ENCODE results near the gene NID2.

NID2 gene

DNA sequence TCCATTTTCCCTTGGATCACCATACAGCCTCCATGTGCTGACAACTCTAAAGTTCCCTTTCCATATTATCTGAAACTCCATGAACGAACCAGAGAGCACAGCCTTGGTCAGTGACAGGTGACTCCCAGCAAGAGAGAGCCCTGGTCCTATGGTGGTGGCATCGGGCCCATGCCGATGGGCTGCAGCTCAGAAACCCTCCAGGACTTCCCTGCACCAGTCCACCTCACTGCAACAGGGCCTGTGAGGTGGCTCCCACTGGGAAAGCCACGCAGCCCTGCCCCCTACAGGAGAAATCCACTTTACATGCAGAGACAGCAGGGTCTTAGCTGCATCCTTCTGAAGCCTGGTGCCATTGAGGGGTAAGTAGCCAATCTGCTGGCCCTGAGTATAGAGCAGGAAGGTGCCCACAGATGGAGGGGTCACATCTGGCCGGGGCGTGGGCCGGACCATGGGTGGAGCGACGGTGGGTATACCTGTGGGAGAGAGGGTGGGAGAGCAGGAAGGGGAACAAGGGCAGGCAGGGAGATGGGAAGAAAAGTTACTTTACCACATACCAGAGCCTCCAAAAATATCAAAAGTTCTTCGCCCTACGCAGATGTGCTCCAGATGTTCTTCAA lies 54.8 kb downstream of the NID2 start:
- TF ChIP-seq EP300 (IDR thresholded peaks at IDR 0.05; ENCODE audit: borderline replicate concordance), result no peak
- TF ChIP-seq NFIC (IDR thresholded peaks at IDR 0.05), result no peak
- no peak for TF ChIP-seq ZBTB7A (IDR thresholded peaks at IDR 0.05; ENCODE audit: low read depth)
- TF ChIP-seq TEAD4 (IDR thresholded peaks at IDR 0.05), result no peak
- no peak for TF ChIP-seq RAD21 (IDR thresholded peaks at IDR 0.05; ENCODE audit: low read depth)
- no peak for TF ChIP-seq FOXM1 (IDR thresholded peaks at IDR 0.05; ENCODE audit: borderline replicate concordance, low read depth)
- no peak for TF ChIP-seq TCF12 (IDR thresholded peaks at IDR 0.05; ENCODE audit: low read depth)

DNA sequence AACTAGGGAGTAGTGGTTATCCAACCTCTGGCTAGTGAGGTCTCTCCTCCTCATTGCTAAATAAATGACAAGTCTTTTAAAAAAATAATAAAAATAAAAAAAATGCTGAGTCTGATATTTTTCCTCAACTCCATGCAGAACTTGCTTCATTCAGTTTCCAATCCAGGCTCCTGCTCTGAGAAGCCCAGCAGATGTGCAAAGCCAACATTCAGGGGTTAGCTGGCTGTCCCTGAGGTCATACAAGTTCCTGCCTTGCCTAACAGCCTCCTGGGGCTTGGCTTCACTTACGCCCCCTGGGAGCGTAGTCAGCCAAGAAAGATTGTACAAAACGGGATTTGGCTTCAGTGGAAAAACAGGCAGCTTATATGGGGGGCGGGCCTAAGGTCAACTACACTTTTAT lies 56.2 kb downstream of the NID2 start:
- TF ChIP-seq NFIC (IDR thresholded peaks at IDR 0.05) (no peak), CREB1 (IDR thresholded peaks at IDR 0.05; ENCODE audit: low read depth) (no peak), TEAD4 (IDR thresholded peaks at IDR 0.05) (no peak), RAD21 (IDR thresholded peaks at IDR 0.05; ENCODE audit: low read depth) (no peak), CEBPB (IDR thresholded peaks at IDR 0.05) (no peak), EP300 (IDR thresholded peaks at IDR 0.05; ENCODE audit: borderline replicate concordance) (no peak), FOXM1 (IDR thresholded peaks at IDR 0.05; ENCODE audit: borderline replicate concordance, low read depth) (no peak), TAF1 (IDR thresholded peaks at IDR 0.05; ENCODE audit: low read depth) (no peak), TCF12 (IDR thresholded peaks at IDR 0.05; ENCODE audit: low read depth) (no peak), ZBTB7A (IDR thresholded peaks at IDR 0.05; ENCODE audit: low read depth) (no peak), EGR1 (IDR thresholded peaks at IDR 0.05) (no peak), YY1 (IDR thresholded peaks at IDR 0.05; ENCODE audit: low read depth) (no peak)
- TF ChIP-seq, protein P1, sequence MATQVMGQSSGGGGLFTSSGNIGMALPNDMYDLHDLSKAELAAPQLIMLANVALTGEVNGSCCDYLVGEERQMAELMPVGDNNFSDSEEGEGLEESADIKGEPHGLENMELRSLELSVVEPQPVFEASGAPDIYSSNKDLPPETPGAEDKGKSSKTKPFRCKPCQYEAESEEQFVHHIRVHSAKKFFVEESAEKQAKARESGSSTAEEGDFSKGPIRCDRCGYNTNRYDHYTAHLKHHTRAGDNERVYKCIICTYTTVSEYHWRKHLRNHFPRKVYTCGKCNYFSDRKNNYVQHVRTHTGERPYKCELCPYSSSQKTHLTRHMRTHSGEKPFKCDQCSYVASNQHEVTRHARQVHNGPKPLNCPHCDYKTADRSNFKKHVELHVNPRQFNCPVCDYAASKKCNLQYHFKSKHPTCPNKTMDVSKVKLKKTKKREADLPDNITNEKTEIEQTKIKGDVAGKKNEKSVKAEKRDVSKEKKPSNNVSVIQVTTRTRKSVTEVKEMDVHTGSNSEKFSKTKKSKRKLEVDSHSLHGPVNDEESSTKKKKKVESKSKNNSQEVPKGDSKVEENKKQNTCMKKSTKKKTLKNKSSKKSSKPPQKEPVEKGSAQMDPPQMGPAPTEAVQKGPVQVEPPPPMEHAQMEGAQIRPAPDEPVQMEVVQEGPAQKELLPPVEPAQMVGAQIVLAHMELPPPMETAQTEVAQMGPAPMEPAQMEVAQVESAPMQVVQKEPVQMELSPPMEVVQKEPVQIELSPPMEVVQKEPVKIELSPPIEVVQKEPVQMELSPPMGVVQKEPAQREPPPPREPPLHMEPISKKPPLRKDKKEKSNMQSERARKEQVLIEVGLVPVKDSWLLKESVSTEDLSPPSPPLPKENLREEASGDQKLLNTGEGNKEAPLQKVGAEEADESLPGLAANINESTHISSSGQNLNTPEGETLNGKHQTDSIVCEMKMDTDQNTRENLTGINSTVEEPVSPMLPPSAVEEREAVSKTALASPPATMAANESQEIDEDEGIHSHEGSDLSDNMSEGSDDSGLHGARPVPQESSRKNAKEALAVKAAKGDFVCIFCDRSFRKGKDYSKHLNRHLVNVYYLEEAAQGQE (IDR thresholded peaks at IDR 0.05; ENCODE audit: low read depth), result no peak
- TF ChIP-seq, protein P2, sequence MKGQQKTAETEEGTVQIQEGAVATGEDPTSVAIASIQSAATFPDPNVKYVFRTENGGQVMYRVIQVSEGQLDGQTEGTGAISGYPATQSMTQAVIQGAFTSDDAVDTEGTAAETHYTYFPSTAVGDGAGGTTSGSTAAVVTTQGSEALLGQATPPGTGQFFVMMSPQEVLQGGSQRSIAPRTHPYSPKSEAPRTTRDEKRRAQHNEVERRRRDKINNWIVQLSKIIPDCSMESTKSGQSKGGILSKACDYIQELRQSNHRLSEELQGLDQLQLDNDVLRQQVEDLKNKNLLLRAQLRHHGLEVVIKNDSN (IDR thresholded peaks at IDR 0.05), result no peak
- TF ChIP-seq, protein P3, sequence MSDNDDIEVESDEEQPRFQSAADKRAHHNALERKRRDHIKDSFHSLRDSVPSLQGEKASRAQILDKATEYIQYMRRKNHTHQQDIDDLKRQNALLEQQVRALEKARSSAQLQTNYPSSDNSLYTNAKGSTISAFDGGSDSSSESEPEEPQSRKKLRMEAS (IDR thresholded peaks at IDR 0.05), result no peak

DNA sequence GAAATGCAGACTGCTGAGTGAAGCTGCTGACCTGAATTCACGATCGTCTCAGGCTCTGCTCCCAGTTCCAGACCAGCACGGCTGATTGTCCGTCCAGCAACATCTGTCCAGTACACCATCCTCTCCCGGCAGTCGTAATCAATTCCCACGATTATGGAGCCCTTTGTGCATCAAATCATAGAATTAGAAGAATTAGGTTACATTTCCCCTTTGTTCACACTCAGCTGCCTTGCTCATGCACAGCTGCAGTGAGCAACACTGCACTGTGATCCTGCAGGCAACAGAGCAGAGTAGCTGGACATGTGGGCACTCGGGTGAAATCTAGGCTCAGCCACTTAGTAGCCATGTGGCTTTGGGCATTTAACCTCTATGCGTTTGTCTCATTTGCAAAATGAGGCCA lies 57.3 kb downstream of the NID2 start:
- TF ChIP-seq CREB1 (IDR thresholded peaks at IDR 0.05; ENCODE audit: low read depth) (no peak), YY1 (IDR thresholded peaks at IDR 0.05; ENCODE audit: low read depth) (no peak), TAF1 (IDR thresholded peaks at IDR 0.05; ENCODE audit: low read depth) (no peak), RAD21 (IDR thresholded peaks at IDR 0.05; ENCODE audit: low read depth) (no peak), EP300 (IDR thresholded peaks at IDR 0.05; ENCODE audit: borderline replicate concordance) (no peak), TEAD4 (IDR thresholded peaks at IDR 0.05) (no peak), ZBTB7A (IDR thresholded peaks at IDR 0.05; ENCODE audit: low read depth) (no peak), NFIC (IDR thresholded peaks at IDR 0.05) (no peak), FOXM1 (IDR thresholded peaks at IDR 0.05; ENCODE audit: borderline replicate concordance, low read depth) (no peak), EGR1 (IDR thresholded peaks at IDR 0.05) (no peak), TCF12 (IDR thresholded peaks at IDR 0.05; ENCODE audit: low read depth) (no peak), CEBPB (IDR thresholded peaks at IDR 0.05) (no peak)
- TF ChIP-seq, protein P1 (IDR thresholded peaks at IDR 0.05; ENCODE audit: low read depth), result no peak
- TF ChIP-seq, protein P2 (IDR thresholded peaks at IDR 0.05), result no peak
- TF ChIP-seq, protein P3 (IDR thresholded peaks at IDR 0.05), result no peak

DNA sequence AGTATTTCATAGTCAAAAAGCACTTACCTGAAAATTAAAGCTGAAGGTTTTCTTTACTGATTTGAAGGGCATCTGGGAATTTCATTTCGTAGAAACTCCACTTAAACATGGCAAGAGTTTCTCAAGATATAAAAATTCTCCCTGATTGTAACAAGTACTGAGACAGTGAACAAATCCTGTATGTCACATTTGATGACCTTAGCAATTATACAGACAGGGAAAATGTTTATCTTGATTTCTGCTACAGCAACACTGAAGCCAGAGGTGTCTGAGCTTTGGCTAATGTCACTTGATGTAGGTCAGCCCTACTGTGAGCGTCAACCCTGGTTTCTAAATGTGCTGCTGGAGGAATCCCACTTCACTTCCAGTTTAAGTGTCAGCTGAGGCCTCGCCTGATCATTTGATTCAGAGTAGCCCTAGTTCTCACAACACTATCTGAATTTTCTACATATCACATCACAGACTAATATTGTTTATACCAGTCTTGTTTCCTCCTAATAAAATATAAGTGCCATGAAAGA lies 58.6 kb downstream of the NID2 start:
- no peak for TF ChIP-seq CEBPB (IDR thresholded peaks at IDR 0.05)
- TF ChIP-seq ZBTB7A (IDR thresholded peaks at IDR 0.05; ENCODE audit: low read depth), result no peak
- TF ChIP-seq EP300 (IDR thresholded peaks at IDR 0.05; ENCODE audit: borderline replicate concordance), result no peak
- TF ChIP-seq, protein P1 (IDR thresholded peaks at IDR 0.05; ENCODE audit: low read depth), result no peak
- TF ChIP-seq, protein P2 (IDR thresholded peaks at IDR 0.05), result no peak
- TF ChIP-seq CREB1 (IDR thresholded peaks at IDR 0.05; ENCODE audit: low read depth), result no peak
- TF ChIP-seq NFIC (IDR thresholded peaks at IDR 0.05), result no peak
- no peak for TF ChIP-seq TAF1 (IDR thresholded peaks at IDR 0.05; ENCODE audit: low read depth)
- TF ChIP-seq EGR1 (IDR thresholded peaks at IDR 0.05), result no peak
- no peak for TF ChIP-seq FOXM1 (IDR thresholded peaks at IDR 0.05; ENCODE audit: borderline replicate concordance, low read depth)
- TF ChIP-seq TEAD4 (IDR thresholded peaks at IDR 0.05), result no peak
- TF ChIP-seq TCF12 (IDR thresholded peaks at IDR 0.05; ENCODE audit: low read depth), result no peak
- TF ChIP-seq, protein P3 (IDR thresholded peaks at IDR 0.05), result no peak
- TF ChIP-seq YY1 (IDR thresholded peaks at IDR 0.05; ENCODE audit: low read depth), result no peak
- TF ChIP-seq RAD21 (IDR thresholded peaks at IDR 0.05; ENCODE audit: low read depth), result no peak

Measured in Ishikawa (cell line).